Neutrophil (primary cell): Measurements from ENCODE around the gene EXOC2.

Source experiments
- H3K27ac ChIP-seq: fragments of 200-600 bp; sonication (generic); 2 replicates; pipeline ENCODE4 v1.5.1; 2016; ENCODE audit warnings: mild to moderate bottlenecking, moderate library complexity
- H3K27me3 ChIP-seq: fragments of 200-600 bp; sonication (generic); 2 replicates; pipeline ENCODE4 v1.6.0; 2016; ENCODE audit warnings: mild to moderate bottlenecking
- H3K36me3 ChIP-seq: fragments of 200-600 bp; sonication (generic); 2 replicates; pipeline ENCODE4 v1.5.1; 2017
- H3K4me1 ChIP-seq, 2 experiments: fragments of 200-600 bp in 1 of 2; sonication (generic) in 1 of 2; 1 replicate in 1 of 2; 2 replicates in 1 of 2; pipeline versions ENCODE4 v1.5.1 to v1.6.1; 2013 to 2016; ENCODE audit warnings: low read depth in 1 of 2, low read length in 1 of 2, mild to moderate bottlenecking in 1 of 2, moderate library complexity in 1 of 2; ENCODE audit not compliant: control insufficient read depth in 1 of 2, insufficient read depth in 1 of 2
- H3K4me3 ChIP-seq, 2 experiments: fragments of 200-600 bp in 1 of 2; sonication (generic) in 1 of 2; 1 replicate in 1 of 2; 2 replicates in 1 of 2; pipeline ENCODE4 v1.5.1; 2013 to 2016; ENCODE audit warnings: low read depth in 1 of 2, low read length in 1 of 2, mild to moderate bottlenecking in 1 of 2, moderate library complexity in 1 of 2
- H3K9me3 ChIP-seq: fragments of 200-600 bp; sonication (generic); 2 replicates; pipeline ENCODE4 v1.5.1; 2016
- TF ChIP-seq, protein P1 (sequence below): fragments of 200-600 bp; sonication (generic); IDR thresholded peaks from 2 replicates; pipeline ENCODE4 v1.5.1; 2016; ENCODE audit warnings: antibody characterized with exemption

The EXOC2 gene

DNA sequence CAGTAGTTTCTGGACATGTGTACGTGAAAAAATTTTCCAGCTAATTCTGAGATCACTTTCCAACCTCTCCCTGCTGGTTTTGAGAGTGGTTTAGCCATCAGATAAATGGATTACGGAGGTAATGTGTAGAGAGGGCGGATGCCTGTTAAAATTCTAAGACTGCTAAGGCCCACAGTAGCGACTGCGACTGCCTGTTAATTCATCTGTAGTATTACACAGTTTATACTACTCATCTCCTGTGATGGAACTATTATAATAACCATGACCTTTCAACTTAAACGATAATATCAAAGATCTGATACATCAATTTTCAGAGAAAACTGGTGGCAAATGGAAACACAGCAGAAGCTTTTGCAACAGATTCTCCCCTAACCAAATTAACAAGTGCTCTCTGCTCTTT lies 199.1 kb downstream of the EXOC2 start:
- TF ChIP-seq, protein P1, sequence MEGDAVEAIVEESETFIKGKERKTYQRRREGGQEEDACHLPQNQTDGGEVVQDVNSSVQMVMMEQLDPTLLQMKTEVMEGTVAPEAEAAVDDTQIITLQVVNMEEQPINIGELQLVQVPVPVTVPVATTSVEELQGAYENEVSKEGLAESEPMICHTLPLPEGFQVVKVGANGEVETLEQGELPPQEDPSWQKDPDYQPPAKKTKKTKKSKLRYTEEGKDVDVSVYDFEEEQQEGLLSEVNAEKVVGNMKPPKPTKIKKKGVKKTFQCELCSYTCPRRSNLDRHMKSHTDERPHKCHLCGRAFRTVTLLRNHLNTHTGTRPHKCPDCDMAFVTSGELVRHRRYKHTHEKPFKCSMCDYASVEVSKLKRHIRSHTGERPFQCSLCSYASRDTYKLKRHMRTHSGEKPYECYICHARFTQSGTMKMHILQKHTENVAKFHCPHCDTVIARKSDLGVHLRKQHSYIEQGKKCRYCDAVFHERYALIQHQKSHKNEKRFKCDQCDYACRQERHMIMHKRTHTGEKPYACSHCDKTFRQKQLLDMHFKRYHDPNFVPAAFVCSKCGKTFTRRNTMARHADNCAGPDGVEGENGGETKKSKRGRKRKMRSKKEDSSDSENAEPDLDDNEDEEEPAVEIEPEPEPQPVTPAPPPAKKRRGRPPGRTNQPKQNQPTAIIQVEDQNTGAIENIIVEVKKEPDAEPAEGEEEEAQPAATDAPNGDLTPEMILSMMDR = no peak
- Histone ChIP-seq H3K4me3 (no peak overlapping the region), H3K36me3 (peaks cover 48% of the 10 kb centered on the region), H3K9me3 (no peaks in the 10 kb centered on the region), H3K4me1 (no peaks in the 10 kb centered on the region), H3K27me3 (no peaks in the 10 kb centered on the region), H3K27ac (no peak overlapping the region)

DNA sequence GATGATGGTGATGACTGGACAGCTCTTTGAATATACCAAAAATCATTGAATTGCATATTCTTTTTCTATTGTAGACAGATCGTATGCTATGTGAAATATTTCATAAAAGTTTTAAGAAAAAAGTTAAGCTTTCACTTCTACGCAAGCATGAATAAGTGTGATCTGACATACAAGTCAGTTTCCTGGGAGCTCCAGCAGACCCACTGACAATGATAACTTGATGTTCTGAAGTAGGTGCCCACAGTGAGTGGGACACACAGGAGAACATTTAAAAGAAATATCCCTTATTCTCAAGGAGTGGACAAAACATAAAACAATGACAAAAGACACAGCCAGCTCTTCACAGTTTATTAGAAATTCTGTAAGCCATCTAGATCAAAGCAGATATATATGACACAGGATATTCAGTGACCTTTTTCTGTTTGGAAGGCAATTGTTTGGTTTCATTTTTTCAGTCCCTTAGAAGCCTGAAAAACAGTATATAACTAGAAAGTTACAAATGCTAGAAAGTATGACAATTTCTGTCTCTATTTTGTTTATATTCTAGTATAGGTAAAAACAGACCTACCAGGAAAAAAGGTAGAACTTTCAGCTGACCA lies 200.0 kb downstream of the EXOC2 start:
- Histone ChIP-seq H3K27me3 (no peaks in the 10 kb centered on the region), H3K4me3 (no peak overlapping the region), H3K27ac (no peak overlapping the region), H3K4me1 (no peaks in the 10 kb centered on the region), H3K36me3 (peaks cover 49% of the 10 kb centered on the region), H3K9me3 (no peaks in the 10 kb centered on the region)
- TF ChIP-seq, protein P1 = no peak

DNA sequence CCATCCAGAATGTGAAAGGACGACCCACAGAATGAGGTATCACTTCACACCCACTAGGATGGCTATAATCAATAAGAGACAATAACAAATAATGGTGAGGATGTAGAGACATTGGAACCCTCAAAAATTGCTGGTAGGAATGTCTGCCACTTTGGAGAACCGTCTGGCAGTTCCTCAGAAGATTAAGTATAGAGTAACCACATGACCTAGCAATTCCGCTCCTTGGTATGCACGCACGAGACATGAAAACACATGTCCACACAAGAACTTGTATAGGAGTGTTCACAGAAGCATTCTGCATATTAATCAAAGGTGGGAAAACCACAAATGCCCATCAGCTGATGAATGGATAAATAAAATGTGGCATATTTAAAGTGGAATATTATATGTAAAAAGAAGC lies 200.8 kb downstream of the EXOC2 start:
- no peak overlapping the region for H3K27ac ChIP-seq
- H3K27me3 ChIP-seq = no peaks in the 10 kb centered on the region
- H3K36me3 ChIP-seq = peaks cover 53% of the 10 kb centered on the region
- TF ChIP-seq, protein P1 = no peak
- H3K4me1 ChIP-seq = no peaks in the 10 kb centered on the region
- no peak overlapping the region for H3K4me3 ChIP-seq
- no peaks in the 10 kb centered on the region for H3K9me3 ChIP-seq

DNA sequence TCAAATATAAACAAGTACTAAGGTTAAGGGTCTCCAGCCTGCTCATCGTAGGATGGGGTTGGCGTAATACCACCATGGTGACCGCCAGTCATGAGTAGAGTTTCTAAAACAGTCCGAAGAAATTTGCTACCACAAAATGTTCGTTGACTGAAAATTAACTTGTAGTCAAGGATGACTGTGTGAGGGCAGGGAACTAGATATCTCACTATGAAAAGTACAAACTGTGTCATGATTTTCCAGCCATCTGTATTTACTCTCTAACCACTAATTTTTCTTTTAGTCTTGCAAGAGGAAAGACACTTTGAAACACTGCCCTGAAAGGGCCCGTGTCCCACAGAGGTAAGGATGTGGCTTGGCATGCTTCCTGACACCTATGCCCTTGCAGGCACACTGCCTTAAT lies 201.7 kb downstream of the EXOC2 start:
- no peaks in the 10 kb centered on the region for H3K27me3 ChIP-seq
- no peaks in the 10 kb centered on the region for H3K4me1 ChIP-seq
- peaks cover 54% of the 10 kb centered on the region for H3K36me3 ChIP-seq
- no peak overlapping the region for H3K4me3 ChIP-seq
- H3K27ac ChIP-seq = no peak overlapping the region
- no peaks in the 10 kb centered on the region for H3K9me3 ChIP-seq
- TF ChIP-seq, protein P1 = no peak

DNA sequence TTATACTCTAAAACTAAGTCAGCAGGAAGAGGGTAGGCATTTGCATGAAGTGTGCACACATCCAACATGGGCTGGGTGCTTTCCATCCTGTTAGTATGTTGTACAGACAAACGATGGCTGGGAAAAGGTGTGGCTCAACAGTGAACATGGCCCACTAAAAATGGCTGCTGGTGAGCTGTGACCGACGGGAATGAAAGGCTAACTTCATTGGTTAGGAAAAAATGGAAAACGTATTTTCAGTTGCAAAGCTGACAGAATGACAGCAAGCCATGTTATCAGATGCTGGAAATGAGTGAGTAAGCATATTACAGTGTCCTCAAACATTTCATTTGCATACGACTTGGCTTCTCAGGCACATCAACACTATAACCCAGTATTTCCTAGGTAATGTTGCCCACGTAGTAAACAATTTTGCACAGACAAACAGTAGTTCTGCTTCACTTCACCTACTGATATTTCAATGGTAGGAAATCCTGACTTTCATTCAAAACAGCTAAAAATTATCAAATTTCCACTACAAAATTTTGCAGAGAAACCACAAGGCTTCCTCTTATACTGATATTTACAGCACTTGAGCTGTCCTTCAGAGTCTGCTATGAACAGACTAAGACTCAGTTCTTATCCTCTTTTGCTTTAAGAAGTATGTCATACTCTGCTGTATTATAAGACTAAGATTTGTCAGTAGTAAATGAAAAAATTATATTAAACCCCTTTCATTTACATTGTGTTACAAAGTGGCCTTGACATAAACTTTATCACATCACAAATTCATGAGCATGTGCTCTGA lies 202.5 kb downstream of the EXOC2 start:
- no peaks in the 10 kb centered on the region for H3K4me1 ChIP-seq
- no peaks in the 10 kb centered on the region for H3K27me3 ChIP-seq
- no peak overlapping the region for H3K27ac ChIP-seq
- no peak overlapping the region for H3K4me3 ChIP-seq
- peaks cover 54% of the 10 kb centered on the region for H3K36me3 ChIP-seq
- H3K9me3 ChIP-seq = no peaks in the 10 kb centered on the region
- TF ChIP-seq, protein P1 = no peak
